ENCODE measurements around the gene GEMIN2.
"Not testable (repeated sequence)": the region's sequence is repeated elsewhere in the genome, so short reads cannot be mapped to it uniquely, and the experiment has no call there.

Gene GEMIN2

DNA sequence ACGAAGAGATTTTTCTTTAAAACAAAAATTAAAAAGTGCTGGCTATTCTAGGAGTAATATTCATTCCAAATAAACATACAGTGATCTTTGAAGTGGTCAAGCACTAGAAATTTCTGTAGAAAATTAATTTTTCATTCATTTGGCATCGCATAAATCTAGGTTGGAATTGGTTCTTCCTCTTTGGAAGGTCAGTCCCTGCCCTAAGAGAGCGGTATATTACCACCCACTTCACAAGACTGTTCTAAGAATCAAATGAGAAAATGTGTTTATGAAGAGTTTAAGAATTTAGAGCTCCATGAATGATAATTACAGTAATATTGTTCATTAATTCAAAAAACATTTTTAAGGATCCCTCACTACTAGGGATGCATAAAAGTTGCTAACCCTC lies 444 bp upstream of the GEMIN2 start:
- no peak for DNase-seq

DNA sequence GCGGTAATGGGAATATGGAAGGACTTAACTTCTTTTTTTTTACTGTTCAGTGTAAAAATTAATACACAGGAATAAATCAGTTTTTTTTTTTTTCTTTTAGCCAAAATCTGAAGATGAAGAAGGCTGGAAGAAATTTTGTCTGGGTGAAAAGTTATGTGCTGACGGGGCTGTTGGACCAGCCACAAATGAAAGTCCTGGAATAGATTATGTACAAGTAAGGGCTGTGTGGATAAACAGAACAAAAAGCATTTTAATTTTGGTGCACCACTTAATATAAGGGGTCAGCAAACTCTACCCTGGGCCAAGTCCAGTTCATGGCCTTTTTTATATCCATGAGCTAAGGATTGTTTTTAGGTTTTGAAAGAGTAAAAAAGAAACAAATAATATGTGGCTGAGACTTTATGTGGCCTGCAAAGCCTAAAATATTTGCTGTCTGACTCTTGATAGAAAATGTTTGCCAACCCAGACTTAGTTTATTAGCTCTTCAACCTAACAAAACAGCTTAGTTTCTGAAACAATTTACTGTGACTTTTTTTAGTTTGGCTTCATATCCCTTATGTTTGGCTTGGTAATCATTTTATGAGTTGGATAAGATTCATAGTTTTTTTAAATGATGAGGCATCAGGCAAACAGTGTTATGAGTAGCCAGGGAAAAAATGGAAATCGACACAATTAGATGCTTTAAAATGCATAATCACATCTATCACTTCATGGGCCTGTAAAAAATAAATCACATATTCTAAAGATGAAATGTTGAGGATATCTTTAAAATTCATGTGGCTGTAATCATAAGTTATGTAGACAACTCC lies 8.4 kb downstream of the GEMIN2 start:
- no peak for DNase-seq

DNA sequence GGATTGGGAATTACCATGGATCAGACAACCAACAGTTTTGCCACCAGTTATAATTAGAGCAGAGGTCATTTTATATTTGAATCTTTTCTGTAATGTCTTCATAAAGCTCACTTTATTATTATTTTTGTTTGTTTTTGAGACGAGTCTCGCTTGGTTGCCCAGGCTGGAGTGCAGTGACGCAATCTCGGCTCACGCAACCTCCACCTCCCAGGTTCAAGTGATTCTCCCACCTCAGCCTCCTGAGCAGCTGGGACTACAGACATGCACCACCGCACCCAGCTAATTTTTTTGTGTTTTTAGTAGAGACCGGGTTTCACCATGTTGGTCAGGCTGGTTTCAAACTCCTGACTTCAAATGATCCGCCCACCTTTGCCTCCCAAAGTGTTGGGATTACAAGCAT lies 23.7 kb downstream of the GEMIN2 start:
- not testable (repeated sequence) for DNase-seq

DNA sequence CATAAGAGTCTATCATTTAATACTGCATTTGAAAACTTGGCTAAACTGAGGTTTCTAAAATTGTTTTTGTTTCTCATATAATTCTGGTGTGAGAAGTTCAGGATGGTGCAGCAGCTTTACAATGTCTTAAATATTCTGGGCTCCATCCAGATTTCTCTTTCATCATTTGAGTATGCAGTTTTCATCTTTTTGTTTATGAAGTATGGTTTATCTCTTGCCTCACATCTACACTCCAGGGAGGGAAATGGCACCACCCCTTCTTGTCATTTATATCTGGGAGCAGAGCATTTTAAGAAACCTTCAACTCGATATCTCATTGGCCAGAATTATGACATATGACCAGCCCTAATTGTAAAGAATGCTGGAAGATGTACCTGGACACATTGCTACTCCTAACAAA lies 24.3 kb downstream of the GEMIN2 start:
- no peak for DNase-seq

DNA sequence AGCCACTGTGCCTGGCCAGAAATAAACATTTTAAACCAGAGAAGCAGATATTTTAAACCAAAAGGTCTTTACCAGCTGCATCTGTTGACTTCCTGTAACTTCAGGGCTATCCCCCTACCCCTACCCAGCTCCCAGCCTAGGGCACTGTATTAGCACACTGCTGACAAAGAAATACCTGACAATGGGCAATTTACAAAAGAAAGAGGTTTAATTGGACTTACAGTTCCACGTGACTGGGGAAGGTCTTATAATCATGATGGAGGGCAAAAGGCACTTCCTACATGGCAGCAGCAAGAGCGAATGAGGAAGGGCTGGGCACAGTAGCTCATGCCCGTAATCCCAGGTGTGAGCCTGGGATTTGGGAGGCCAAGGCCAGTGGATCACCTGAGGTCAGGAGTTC lies 26.0 kb downstream of the GEMIN2 start:
- no peak for DNase-seq

DNA sequence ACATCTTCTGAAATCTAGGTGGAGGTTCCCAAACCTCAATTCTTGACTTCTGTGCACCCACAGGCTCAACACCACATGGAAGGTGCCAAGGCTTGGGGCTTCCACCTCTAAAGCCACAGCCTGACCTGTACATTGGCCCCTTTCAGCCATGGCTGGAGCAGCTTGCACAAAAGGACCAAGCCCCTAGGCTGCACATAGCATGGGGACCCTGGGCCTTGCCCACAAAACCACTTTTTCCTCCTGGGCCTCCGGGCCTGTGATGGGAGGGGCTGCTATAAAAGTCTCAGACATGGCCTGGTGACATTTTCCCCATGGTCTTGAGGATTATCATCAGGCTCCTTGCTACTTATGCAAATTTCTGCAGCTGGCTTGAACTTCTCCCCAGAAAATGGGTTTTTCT lies 27.5 kb downstream of the GEMIN2 start:
- DNase-seq = not testable (repeated sequence)

DNA sequence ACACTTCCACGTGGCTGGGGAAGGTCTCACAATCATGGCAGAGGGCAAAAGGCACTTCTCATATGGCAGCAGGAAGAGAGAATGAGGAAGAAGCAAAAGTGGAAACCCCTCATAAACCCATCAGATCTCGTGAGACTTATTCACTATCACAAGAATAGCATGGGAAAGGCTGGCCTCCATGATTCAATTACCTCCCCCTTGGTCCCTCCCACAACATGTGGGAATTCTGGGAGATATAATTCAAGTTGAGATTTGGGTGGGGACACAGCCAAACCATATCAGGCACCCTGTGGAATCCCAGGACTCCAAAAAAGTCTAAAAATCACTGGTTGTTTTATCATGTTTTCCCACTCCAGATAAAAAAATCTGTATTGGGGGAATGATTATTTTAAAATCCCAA lies 29.1 kb downstream of the GEMIN2 start:
- not testable (repeated sequence) for DNase-seq

DNA sequence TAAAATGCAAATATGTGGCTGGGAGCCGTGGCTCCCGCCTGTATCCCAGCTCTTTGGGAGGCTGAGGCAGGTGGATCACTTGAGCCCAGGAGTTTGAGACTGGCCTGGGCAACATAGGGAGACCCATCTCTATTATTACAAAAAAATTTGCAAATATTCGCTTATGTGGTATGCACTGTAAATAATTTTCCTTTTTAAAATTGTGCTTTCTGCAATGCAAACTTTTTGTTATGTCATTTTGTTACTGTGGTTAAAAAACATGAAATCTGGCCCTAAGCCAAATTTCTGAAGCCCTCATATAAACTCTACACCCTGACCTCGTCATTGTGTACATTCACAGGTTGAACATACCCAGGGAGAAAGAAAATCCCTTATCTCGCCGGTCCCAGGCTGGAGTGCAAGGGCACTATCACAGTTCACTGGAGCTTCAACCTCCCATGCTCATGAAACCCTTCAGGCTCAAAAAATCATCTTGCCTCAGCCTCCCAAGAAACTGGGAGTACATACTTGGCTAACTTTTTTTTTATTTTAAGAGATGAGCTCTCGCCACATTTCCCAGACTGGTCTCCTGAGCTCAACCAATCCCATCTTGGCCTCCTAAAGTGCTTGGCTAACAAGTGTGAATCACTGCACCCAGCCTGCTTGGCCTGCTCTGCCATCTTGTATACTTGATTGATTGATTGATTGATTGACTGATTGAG lies 31.3 kb downstream of the GEMIN2 start:
- DNase-seq = no peak

DNA sequence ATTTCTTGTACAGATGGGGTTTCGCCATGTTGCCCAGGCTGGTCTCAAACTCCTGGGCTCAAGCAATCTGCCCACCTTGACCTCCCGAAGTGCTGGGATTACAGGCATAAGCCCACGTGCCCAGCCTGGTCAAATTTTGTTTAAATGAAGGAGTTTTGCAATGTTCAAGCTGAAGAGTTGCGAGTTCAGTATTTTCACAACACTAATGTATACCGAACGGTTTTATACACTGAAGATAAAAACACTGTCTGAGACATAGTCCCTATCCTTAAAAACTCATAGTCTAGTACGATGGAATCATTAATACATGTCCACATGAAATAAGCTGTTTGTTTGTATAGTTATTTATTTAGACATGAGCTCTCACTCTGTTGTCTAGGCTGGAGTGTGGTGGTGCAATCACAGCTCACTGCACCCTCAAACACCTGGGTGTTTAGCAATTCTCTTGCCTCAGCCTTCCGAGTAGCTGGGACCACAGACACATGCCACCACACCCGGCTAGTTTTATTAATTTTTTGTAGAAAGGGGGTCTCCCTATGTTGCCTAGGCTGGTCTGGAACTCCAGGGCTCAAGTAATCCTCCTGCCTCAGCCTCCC lies 40.6 kb downstream of the GEMIN2 start:
- no peak for DNase-seq

DNA sequence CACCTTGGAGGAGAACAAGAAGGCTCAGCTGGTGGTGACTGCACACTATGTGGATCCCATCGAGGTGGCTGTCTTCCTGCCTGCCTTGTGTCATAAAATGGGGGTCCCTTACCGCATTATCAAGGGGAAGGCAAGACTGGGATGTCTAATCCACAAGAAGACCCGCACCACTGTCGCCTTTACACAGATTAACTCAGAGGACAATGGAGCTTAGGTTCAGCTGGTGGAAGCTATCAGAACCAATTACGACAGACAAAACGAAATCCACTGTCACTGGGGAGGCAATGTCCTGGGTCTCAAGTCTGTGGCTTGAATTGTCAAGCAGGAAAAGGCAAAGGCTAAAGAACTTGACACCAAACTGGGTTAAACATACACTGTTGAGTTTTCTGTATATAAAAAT lies 43.4 kb downstream of the GEMIN2 start:
- DNase-seq = no peak

DNA sequence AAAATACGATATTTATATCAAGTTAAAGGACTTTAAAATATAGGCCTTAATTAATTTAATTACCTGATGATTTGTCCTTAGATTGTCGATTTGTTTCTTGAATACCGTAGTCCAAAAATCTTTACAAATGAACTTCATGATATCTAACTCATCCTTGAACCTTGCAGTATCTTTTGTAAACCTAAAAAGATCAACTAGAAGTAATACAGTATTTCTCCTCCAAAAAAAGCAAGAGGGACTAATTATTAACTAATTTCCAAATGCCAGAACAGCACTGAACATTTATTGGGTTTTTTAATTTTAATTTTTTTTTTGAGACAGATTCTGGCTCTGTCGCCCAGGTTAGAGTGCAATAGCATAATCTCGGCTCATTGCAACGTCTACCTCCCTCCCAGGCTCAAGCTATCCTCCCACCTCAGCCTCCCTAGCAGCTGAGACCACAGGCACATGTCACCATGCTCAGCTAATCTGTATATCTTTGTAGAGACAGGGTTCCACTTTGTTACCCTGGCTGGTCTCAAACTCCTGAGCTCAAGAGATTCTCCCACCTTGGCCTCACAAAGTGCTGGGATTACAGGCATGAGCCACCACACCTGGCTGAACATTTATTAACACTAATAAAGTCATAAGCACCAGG lies 44.2 kb downstream of the GEMIN2 start:
- no peak for DNase-seq

DNA sequence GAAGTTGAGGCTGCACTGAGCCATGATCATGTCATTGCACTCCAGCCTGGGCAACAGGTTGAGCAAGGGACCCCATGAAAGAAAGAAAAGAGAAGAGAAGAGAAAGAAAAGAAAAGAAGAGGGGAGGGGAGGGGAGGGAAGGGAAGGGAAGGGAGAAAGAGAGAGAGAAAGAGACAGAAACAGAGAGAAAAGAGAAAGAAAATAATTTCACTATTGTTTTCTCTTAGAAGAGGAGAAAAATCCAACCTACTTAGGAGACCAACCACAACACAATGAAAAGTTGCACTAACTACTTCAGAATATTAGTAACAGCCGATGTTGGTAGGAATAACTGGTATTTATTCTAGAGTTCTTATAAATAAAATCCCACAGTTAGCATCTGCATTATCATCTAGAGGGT lies 46.4 kb downstream of the GEMIN2 start:
- DNase-seq = no peak

DNA sequence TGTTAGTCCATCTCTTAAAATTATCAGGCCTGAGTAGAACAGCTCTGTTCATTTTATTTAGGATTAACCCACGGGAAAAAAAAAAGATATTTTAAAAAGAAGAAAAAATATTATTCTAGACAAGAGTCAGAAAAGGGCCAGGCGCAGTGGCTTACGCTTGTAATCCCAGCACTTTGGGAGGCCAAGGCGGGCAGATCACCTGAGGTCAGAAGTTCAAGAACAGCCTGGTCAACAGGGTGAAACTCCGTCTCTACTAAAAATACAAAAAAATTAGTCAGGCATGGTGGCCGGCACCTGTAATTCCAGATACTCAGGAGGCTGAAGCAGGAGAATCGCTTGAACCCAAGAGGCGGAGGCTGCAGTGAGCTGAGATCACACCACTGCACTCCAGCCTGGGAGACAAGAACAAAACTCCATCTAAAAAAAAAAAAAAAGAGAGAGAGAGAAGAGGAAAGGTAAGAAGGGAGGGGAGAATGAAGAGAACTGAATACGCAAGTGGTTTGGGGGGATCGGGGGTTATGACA lies 53.7 kb downstream of the GEMIN2 start:
- not testable (repeated sequence) for DNase-seq

DNA sequence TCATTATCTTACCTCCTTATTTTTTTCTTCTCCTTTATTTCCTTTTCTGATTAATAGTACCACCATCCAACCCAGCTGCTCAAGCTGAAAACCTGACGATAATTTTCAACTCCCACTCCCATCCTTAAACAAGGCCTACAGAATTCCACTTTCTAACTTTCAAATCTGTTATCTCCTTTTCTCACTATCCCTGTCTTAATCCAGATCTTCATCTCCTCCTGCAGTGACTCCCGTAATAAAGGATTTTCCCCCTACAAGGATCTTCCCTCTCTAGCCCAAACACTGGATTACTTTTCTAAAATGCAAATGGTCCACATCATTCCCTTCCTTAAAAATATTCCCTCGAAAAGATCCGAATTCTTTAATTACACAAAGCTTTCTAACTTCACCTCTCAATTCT lies 54.5 kb downstream of the GEMIN2 start:
- DNase-seq = no peak

DNA sequence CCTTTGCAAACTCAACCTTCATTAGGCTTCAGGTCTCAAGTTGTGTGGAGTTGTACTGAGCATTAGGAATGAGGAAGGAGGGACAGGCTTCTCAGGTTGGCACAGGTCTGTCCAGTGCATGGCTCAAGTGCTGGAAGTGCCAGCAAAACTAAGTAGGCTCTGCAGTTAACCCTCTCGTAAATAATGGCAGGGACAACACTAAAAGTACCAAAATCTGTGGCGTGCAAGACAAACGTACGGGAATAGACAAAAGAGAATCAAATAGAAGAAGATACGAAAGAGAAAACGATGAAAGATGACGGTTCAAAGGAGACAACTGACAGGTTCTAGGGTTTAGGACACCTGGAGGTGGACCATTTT lies 55.4 kb downstream of the GEMIN2 start:
- peak in 1 of 2 experiments; percentile 64 for DNase-seq

DNA sequence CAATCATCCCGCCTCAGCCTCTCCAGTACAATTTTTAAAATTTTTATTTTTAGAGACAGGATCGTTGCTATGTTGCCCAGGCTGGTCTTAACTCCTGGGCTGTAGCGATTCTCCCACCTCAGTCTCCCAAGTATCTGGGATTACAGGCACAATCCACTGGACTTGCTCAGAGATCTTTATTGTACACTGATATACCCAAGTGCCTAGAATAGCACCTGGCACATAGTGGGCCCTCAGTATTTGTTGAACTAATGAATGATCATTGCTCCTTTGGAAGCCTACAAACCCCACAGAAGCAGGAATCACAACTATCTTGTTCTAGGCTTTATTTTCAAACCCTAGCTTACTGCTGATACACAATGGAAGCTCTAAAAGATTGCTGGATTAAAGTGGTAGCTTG lies 59.1 kb downstream of the GEMIN2 start:
- no peak for DNase-seq

DNA sequence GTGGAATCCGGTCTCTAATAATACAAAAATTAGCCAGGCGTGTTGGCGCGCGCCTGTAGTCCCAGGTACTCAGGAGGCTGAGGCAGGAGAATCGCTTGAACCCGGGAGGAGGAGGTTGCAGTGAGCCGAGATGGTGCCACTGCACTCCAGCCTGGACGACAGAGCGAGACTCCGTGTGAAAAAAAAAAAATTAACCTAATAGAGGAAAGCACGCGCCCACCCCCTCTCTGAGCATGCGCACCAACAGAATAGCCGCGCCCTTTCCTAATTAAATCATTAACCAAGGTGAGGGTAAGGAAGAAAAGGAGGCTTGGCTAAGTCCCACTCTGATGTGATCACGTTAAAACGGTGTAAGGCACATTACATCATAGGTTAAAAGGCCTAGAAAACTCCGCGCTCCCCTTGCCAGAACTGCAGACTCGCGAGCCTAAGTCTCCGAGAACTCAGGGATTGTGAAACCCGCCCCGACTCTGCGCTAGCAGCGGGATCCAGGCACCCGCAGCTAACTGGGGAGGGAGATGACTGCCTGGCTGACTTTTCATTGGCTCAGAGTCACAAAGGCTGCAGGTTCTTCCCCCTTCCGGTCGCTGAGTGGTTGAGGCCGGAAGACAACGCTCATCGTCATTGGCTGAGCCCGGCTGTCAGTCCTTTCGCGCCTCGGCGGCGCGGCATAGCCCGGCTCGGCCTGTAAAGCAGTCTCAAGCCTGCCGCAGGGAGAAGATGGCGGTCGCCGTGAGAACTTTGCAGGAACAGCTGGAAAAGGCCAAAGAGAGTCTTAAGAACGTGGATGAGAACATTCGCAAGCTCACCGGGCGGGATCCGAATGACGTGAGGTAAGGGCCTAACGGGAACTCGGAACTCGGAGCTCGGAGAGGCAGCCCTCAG lies 60.7 kb downstream of the GEMIN2 start, which contains the start of gene PNN:
TSS of gene PNN (plus strand) at position 695 of the 885 bp plus-strand sequence. CDS start at position 721, 26 bp downstream.
- DNase-seq = peak; percentile 99

DNA sequence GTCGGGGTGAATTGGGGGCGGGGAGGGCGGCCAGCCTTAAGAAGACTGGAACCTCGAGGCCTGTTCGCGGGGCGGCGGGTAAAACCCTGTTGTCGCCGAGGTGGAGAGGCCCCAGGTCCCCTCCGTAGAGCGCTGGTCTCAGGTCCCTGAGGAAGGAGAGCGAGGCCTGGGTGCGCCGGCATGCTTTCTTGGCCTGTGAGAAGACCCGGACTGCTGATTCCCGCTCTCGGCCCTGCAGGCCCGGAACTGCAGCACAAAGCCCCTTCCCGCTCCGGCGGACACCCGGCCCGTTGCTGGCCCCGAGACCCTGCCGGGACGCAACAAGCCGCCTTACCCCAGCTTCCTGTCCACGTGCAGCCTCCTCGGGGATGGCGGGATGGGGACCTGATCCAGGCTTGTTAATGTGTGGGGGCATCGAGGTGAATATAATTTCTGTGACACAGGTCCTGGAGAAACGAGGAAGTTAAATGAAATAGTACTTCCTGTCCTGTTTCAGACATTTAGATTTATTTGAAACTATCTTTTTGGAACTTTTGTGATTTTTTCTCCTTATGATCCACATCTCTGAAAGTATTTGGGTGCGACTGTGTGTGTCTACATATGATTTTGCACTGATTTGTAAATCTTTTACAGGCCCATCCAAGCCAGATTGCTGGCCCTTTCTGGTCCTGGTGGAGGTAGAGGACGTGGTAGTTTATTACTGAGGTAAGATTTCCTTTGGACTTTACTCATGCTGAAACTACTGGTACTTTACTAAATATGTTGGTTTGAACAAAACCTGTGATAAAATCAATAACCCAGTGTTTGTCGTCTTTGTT lies 61.5 kb downstream of the GEMIN2 start:
- peak in 1 of 2 experiments; percentile 30 for DNase-seq

DNA sequence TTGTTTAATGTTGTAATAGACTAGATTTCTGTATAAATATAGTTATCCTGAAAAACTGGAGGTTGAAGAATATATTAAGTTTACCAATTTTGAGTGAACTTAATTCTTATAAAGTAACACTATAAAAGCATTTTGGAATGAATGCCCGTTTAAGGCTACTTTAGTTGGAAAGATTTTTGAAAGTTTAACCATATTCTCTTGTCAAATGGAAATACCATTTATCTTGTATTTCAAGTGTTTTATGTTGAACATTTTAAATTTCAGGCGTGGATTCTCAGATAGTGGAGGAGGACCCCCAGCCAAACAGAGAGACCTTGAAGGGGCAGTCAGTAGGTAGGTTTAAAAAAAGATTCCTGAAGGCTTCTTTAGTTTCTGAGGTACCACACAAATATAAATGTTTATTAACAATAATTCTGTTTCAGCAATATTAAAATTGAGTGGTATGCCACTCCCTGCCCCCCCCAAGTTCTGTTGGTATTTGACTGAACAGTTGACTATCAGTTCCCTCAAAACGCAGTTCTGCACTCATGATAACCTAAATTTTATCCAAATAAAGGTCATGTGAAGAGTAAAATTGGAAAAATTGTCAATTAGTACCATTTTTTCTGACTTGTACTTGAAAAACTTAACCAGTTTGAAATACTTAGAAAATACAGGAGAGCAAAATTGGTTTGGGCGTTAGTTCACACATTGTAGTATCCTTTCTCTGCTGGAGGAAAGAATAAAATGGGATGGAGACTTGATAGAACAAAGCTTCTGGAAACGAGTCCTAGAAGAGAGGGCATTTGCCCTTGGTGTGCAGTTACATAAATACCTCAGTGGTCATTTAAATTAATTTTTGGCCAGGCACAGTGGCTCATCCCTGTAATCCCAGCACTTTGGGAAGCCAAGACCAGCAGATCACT lies 62.4 kb downstream of the GEMIN2 start:
- DNase-seq = no peak

DNA sequence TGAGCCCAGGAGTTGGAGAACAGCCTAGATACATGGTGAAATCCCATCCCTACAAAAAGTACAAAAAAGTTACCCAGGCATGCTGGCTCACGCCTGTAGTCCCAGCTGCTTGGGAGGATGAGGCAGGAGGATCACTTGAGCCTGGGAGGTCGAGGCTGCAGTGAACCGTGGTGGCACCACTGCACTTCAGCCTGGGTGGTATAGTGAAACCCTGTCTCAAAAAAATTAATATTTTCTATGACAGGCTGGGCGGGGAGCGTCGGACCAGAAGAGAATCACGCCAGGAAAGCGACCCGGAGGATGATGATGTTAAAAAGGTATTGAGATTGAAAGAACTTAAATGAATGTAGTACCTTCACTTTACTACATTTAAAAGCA lies 63.0 kb downstream of the GEMIN2 start:
- no peak for DNase-seq
